NCI-H524 treated with DMSO at 0.1 percent for 48 hours (cell line): ENCODE data around the gene PREPL.
"Not testable (repeated sequence)": the region's sequence is repeated elsewhere in the genome, so short reads cannot be mapped to it uniquely, and the experiment has no call there.

ENCODE experiments used
- DNase-seq: peaks from one replicate; lab custom pipeline; 2025; lab: John Stamatoyannopoulos, UW

Gene PREPL

GRCh38 chr2:44361330-44362206 lies at the start of gene PREPL, which contains the start of gene CAMKMT:
Gene PREPL, minus strand, starts transcription at chr2:44361494. Its CDS starts 15,152 bp downstream, at chr2:44346342.
Gene CAMKMT, plus strand, starts transcription at chr2:44361947.
- DNase-seq: peak; percentile 92

DNA sequence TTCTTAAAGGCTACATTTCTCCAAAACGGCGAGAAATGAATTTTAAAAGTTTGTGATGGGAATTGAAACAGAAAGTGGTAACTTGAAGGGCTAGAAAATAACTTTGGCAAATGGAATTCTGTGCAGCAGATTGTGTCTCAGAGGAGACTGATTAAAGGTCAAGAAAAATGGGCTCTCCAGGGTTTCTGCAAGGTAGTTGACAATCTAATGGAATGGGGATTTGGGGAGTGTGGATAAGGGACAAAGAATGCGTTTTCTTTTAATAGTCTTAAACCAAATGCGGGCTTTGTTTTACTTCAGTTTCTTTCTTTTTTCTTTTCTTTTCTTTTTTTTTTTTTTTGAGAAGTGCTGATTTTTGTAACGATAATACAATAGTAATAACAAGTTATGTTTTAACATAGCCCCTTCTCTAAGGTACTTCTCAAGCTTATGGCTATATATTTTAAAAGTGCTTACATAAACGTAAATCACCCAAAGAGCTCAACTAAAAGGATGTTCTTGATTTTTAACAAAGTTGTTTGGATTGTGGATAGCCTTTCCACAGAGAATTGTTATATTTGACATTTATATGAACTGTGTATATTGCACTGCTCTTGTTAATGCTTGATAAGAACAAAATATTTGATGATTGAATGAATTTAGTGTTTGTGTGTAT lies 37.1 kb upstream of the PREPL start:
- no peak for DNase-seq

DNA sequence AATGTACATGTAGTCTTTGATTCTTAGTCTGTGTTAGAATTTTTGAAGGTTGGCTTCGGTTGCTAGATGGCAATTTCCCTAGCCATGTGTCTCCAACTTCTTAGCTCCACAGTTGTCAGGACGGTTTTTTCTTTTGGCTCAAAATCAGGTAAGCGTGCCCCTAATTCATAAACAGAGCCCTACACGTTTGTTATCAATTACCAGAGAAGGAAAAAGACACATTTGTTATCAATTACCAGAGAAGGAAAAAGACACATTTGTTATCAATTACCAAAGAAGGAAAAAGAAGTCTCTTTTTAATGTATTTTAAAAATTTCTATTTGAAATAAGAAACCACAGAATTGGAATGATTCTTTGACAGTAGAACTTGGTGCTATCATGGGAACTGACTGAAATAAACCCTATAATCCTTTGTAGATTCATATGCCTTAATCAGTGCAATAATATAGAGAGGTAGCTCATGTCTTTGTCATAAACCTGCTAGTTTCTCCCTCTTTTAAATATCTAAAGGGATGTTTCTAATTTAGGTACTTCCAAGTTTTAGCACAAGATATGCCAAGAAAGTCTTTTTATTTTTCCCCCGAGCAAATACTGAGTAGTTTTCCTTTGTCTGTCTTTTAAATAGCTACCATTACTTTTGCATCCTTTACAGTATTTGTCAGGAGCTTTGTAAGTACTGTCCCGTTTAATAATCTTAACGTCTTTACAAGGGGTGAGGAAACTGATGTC lies 36.3 kb upstream of the PREPL start:
- no peak for DNase-seq

DNA sequence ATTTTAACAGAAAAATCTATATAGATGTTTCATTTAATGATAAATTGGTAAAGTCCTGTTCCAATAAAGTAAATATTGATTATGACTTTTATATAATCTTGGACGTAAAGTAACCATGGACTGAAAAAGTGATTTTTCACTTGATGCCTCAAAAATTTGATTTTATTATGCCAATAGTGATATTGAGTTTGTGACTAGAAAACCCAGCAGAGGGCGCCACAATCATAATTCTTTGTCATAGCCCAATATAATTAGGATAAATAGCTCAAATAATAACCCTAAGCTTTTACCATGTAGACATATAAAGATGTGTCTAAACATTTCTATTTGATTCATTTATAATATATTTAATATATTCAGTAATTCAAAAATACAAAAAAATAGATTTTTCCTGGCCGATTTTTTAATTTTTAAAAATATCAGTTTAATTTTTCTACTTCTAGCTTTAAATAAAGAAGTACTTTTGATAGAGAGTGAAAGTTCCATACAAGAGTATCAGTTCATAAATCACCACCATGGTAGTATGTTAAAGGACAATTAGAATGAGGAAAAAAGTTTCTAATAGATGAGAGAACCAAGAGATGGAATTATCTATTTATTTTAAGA lies 31.1 kb upstream of the PREPL start:
- DNase-seq: no peak

DNA sequence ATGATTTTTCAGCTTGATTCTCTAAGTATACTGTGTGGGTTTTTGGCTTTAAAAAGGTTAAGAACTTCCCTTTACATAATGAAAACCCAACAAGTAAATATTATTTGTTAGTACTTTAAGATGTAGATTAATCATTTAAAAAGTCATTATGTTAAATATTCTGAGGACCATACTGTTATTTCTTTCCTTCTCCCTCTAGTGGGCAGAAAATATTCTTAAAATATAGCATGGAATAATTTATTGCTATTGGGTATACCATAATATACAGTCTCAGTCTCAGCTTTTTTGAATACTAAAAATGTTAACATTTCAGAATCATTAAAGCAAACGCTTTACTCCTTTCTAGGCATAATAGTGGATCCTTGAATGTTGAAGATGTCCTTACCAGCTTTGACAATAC lies 28.6 kb upstream of the PREPL start:
- no peak for DNase-seq

DNA sequence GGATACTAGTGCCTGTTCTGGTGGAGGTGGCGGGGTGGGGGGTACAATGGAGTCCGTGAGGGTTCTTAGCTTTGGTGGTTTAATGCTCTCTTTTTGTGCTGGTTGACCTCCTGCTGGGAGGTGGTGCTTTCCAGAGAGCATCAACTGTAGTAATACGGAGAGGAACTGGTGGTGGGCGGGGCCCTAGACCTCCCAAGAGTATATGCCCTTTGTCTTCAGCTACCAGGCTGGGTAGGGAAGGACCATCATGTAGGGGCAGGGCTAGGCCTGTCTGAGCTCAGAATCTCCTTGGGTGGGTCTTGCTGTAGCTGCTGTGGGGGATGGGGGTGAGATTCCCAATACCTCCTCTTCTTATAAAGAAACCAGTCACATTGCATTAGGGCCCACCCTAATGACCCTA lies 27.6 kb upstream of the PREPL start:
- DNase-seq: no peak

DNA sequence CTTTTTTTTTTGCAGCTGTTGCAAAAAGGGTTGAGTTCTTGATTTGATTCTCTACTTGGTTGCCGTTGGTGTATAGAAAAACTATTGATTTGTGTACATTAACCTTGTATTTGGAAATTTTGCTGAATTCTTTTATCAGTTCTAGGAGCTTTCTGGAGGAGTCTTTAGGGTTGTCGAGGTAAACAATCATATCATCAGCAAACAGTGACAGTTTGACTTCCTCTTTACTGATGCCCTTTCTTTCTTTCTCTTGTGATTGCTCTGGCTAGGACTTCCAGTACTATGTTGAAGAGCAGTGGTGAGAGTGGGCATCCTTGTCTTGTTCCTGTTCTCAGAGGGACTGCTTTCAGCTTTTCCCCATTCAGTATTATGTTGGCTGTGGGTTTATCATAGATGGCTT lies 23.9 kb upstream of the PREPL start:
- not testable (repeated sequence) for DNase-seq

- no peak for DNase-seq
Observed at GRCh38 chr2:44377486-44377885, 16.2 kb upstream of the PREPL start.

- no peak for DNase-seq
Observed at GRCh38 chr2:44372246-44372645, 11.0 kb upstream of the PREPL start.

- DNase-seq: no peak
Observed at GRCh38 chr2:44371445-44371844, 10.2 kb upstream of the PREPL start.

GRCh38 chr2:44369392-44369791 lies 8.1 kb upstream of the PREPL start:
- no peak for DNase-seq

GRCh38 chr2:44367591-44367990 lies 6.3 kb upstream of the PREPL start:
- DNase-seq: no peak

DNA sequence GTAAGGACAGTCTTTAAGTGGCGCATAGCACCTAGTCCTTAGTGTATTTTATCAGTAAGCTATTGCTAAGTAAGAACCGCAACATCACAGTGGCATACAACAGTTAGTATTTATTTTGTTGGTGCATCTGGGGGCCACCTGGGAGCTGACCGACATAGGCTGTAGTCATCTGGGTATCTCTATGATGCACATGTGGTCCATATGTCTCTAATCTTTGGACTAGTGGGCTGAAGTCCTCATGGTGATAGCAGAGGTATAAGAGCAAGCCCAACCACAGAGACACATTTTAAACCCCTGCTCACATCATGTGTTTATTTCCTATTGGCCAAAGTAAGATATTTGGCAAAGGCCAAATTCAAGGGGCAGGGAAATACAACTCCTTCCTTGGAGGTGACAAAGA lies 3.3 kb upstream of the PREPL start:
- no peak for DNase-seq

- no peak for DNase-seq
Observed at GRCh38 chr2:44362207-44363015, 1.1 kb upstream of the PREPL start.

DNA sequence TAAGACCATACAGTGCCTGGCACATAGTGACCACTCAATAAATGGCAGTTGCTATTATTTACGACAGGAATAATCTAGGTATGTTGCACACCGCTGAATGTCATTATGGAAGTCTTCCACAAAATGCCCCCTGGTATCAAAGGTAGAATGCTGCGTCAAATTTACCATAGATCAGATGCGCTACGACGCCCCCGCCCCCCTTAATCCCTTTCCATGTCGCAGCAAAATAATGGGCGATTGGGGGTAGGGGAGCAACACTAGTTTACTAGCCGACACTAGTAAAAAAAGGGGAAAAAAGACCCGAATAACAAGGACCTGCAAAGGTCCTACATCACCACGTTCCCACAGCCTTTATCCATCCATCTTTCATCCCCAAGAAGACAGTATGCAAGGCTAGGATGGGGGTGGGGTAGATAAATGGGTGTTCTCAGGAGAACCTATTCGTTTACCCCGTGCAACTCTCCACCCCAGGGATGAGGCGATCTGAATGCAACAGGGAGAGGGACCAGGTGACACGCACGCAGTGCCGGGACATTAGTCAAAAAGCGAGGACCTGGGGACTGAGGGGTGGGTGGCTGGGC lies 455 bp downstream of the PREPL start:
- DNase-seq: no peak

GRCh38 chr2:44358503-44358902 lies 2.8 kb downstream of the PREPL start:
- DNase-seq: peak; percentile 25

GRCh38 chr2:44354761-44355160 lies 6.5 kb downstream of the PREPL start:
- no peak for DNase-seq

DNA sequence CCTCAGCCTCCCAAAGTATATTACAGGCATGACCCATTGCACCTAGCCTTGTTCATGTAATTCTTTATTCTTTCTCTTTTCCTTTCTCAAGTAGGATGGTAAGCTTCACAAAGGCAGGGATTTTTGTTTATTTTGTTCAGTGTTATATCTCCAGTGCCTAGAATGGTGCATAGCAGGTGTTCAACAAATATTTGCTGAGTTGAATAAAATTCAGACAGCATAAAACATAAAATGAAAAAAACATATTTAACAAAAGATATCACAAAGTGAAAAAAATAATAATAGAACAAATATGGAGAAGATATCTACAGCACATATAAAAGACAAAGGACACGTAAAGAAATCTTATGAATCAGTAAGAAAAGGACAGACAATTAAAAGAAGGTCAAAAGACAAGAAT lies 8.8 kb downstream of the PREPL start:
- DNase-seq: no peak

GRCh38 chr2:44351676-44352075 lies 9.6 kb downstream of the PREPL start:
- DNase-seq: no peak

DNA sequence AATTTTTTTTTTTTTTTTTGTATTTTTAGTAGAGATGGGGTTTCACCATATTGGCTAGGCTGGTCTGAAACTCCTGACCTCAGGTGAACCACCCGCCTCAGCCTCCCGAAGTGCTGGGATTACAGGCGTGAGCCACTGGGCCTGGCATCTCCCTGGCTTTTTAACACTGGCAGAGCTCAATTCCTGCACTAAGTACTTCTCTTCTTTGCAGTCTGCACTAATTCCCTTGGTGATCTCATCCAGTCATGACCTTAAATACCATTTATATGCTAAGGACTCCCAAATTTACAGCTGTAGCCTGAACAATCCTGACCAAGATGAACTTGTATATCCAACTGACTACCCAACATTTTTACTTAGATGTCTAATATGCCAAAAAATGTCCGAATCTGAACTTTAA lies 10.2 kb downstream of the PREPL start:
- DNase-seq: no peak

GRCh38 chr2:44349506-44349905 lies 11.8 kb downstream of the PREPL start:
- DNase-seq: no peak
